HG02678 (cell line): Measurements from ENCODE around the gene IFT74.
"Not testable (repeated sequence)": the region's sequence is repeated elsewhere in the genome, so short reads cannot be mapped to it uniquely, and the experiment has no call there.

Experiments used
- ATAC-seq: cut with Tn5 transposase; IDR thresholded peaks from one replicate; pipeline ENCODE4 v1.9.1; 2021; ENCODE audit warnings: mild to moderate bottlenecking, moderate library complexity; ENCODE audit not compliant: unreplicated experiment

IFT74 gene

GRCh38 chr9:27065288-27065687 is 109.1 kb downstream of the IFT74 start:
- no peak for ATAC-seq

GRCh38 chr9:27073841-27074728 is 117.9 kb downstream of the IFT74 start:
- ATAC-seq, result no peak

- ATAC-seq, result no peak
These were observed 122.5 kb downstream of the IFT74 start for GRCh38 chr9:27078685-27079084.

- no peak for ATAC-seq
These were observed 129.2 kb downstream of the IFT74 start for GRCh38 chr9:27085456-27085855.

- no peak for ATAC-seq
These were observed 130.8 kb downstream of the IFT74 start for GRCh38 chr9:27086818-27087680.

- ATAC-seq, result no peak
These were observed 132.8 kb downstream of the IFT74 start for GRCh38 chr9:27088981-27089380.

GRCh38 chr9:27089706-27090105 is 133.5 kb downstream of the IFT74 start:
- no peak for ATAC-seq

GRCh38 chr9:27090231-27090630 is 134.0 kb downstream of the IFT74 start:
- ATAC-seq, result no peak

- ATAC-seq, result no peak
These were observed 134.5 kb downstream of the IFT74 start for GRCh38 chr9:27090711-27091110.

- not testable (repeated sequence) for ATAC-seq
These were observed 136.3 kb downstream of the IFT74 start for GRCh38 chr9:27092496-27092895.

- not testable (repeated sequence) for ATAC-seq
These were observed 137.3 kb downstream of the IFT74 start for GRCh38 chr9:27093384-27094067.

- ATAC-seq, result no peak
These were observed 138.6 kb downstream of the IFT74 start for GRCh38 chr9:27094640-27095298.

- no peak for ATAC-seq
These were observed 151.0 kb downstream of the IFT74 start for GRCh38 chr9:27107241-27107640.

- no peak for ATAC-seq
These were observed 152.8 kb downstream of the IFT74 start, which contains the start of gene TEK for GRCh38 chr9:27108981-27109541. TSS of gene TEK (plus strand) at chr9:27109225. CDS start at chr9:27109591, 366 bp downstream.

GRCh38 chr9:27109621-27110020 is 153.4 kb downstream of the IFT74 start:
- ATAC-seq, result no peak

GRCh38 chr9:27110181-27110580 is 154.0 kb downstream of the IFT74 start:
- no peak for ATAC-seq

- ATAC-seq, result no peak
These were observed 156.0 kb downstream of the IFT74 start for GRCh38 chr9:27112235-27112634.
